Spleen (tissue), 11 donors: Measurements from ENCODE around the gene KCP. TPM values are rescaled to one million over a fixed set of nuclear protein-coding genes. Genes with fewer than 3 reads are reported as not detected.

Source experiments
- DNase-seq: peaks from one replicate; pipeline ENCODE4 v3.0.0-alpha.2; 2020
- H3K27ac ChIP-seq, 8 donors: fragments of 200-600 bp; sonication (generic) in 7 of 8; 1 replicate in 4 of 8; 2 replicates in 4 of 8; pipeline versions ENCODE4 v1.5.0 to v1.8.0; 2016 to 2021; ENCODE audit warnings: inconsistent platforms in 4 of 8, mild to moderate bottlenecking in 4 of 8, moderate library complexity in 1 of 8
- H3K27me3 ChIP-seq, 7 donors: fragments of 200-600 bp; sonication (generic) in 6 of 7; replicated peaks in 1 of 7; 1 replicate in 4 of 7; 2 replicates in 3 of 7; pipeline versions ENCODE4 v1.5.0 to v1.8.0; 2016 to 2021; ENCODE audit warnings: inconsistent platforms in 3 of 7, mild to moderate bottlenecking in 1 of 7
- H3K36me3 ChIP-seq, 6 donors: fragments of 200-600 bp; sonication (generic) in 5 of 6; 1 replicate in 4 of 6; 2 replicates in 2 of 6; pipeline versions ENCODE4 v1.5.0 to v1.8.0; 2016 to 2021; ENCODE audit warnings: inconsistent platforms in 2 of 6
- H3K4me1 ChIP-seq, 6 donors: fragments of 200-600 bp; sonication (generic) in 5 of 6; 1 replicate in 3 of 6; 2 replicates in 3 of 6; pipeline versions ENCODE4 v1.5.0 to v1.8.0; 2016 to 2021; ENCODE audit warnings: inconsistent platforms in 3 of 6
- H3K4me3 ChIP-seq, 8 donors: fragments of 200-600 bp; sonication (generic) in 7 of 8; 1 replicate in 4 of 8; 2 replicates in 4 of 8; pipeline versions ENCODE4 v1.5.0 to v1.8.0; 2016 to 2021; ENCODE audit warnings: inconsistent platforms in 4 of 8, mild to moderate bottlenecking in 4 of 8, moderate library complexity in 2 of 8
- H3K9me3 ChIP-seq, 8 donors: fragments of 200-600 bp; sonication (generic) in 7 of 8; 1 replicate in 4 of 8; 2 replicates in 4 of 8; pipeline versions ENCODE4 v1.5.0 to v1.8.0; 2016 to 2021; ENCODE audit warnings: inconsistent platforms in 4 of 8
- POLR2A ChIP-seq, 3 donors: fragments of 450-650 bp; IDR thresholded peaks; one replicate each; pipeline ENCODE4 v1.5.1; 2017; ENCODE audit warnings: antibody characterized with exemption in 3 of 3, mild to moderate bottlenecking in 1 of 3
- POLR2AphosphoS5 ChIP-seq, 3 donors: sonication (generic); formaldehyde crosslinking; IDR thresholded peaks; one replicate each; pipeline ENCODE4 v1.5.1; 2017; ENCODE audit warnings: antibody characterized with exemption in 3 of 3
- WGBS, 5 donors: extraction: QIAGEN DNeasy Blood & Tissue Kit in 3 of 5; methylation state at CpG; one replicate each; pipeline versions ENCODE4 v1.1.5 to v1.1.7; 2013 to 2018; 5-methylcytosine and 5-hydroxymethylcytosine counted together
- intact Hi-C: fragments of 100-400 bp; cut with DNase I; formaldehyde crosslinking; loops from one replicate; pipeline ENCODE4 v1.15.0; 2023; ENCODE audit warnings: low total_unique reads
- polyA plus RNA-seq, 3 donors: library from polyadenylated mRNA; stranded (reverse); fragments of 200-250 nt; gene quantifications; one replicate each; pipeline ENCODE4 v1.2.1, GENCODE V29; 2013
- total RNA-seq, 7 donors: library from RNA; depleted of rRNA in 3 of 7; stranded (reverse); fragments of >200 nt in 3 of 7; fragmentation: NEBNext Ultra II Directional in 4 of 7; extraction: Animal tissue kit (Norgen Biotek cat#: 25700) in 4 of 7; gene quantifications; one replicate each; pipeline versions ENCODE4 v1.1.0 to v1.2.1, GENCODE V29; 2016 to 2021
- TF ChIP-seq, protein P1 (sequence below), 11 experiments: fragments of 200-600 bp in 7 of 11; fragments of 450-650 bp in 4 of 11; sonication (generic) in 4 of 11; IDR thresholded peaks in 8 of 11; conservative IDR thresholded peaks in 3 of 11; 1 replicate in 7 of 11; 2 replicates in 4 of 11; pipeline versions ENCODE4 v1.4.0 to v1.8.0; 2016 to 2021; ENCODE audit warnings: antibody characterized with exemption in 11 of 11, inconsistent platforms in 4 of 11, mild to moderate bottlenecking in 1 of 11
- donor health status: healthy with polysubstance abuse.
- donor health status: DM: no; HTN: no; CAD: no; lungs with moderate emphysema.
- donor health status: DM: no; HTN: no; CAD: no.
- donor health status: Bipolar disorder and iron deficiency.
- donor health status: healthy.
- donor health status: DM: no; HTN: no; CAD: no.
- donor health status: DM: yes; HTN: yes; CAD: no.

Gene KCP
- total and polyA plus RNA-seq, 10 donors = 0.06 to 2.1 (median 0.71) TPM

DNA sequence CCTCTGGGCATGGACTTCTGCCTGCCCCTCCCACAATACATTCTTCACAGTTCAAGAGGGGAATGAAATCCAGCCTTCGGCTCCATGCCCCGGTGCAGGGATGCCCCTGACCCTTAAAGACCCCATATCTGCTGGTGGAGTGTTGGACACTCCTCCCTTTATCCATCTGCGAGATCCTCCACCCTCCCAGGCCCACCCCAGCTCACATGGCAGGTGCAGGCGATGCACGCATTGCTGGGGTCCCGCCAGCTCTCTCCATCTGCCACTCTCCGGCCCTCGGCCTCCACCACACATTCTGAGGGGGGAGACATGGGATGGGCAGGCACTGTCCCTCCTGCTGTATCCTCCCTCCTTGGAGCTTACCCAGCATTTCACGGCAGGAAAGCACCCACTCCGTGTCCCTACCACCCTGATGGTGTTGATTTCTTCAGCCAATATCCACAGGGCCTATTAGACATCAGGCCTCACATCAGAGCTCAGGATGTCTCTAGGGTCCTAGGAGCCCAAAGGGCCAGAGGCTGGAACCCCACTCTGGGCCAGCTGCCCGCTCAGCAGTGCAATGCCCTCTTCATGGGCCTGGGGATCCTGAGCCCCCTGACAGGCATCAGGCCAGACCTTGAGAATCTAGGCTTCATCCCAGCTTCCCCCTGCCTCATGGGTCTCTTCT is 29.6 kb downstream of the KCP start:
- TF ChIP-seq POLR2AphosphoS5 (IDR thresholded peaks at IDR 0.05) (no peak), POLR2A (IDR thresholded peaks at IDR 0.05) (no peak)
- TF ChIP-seq, protein P1, sequence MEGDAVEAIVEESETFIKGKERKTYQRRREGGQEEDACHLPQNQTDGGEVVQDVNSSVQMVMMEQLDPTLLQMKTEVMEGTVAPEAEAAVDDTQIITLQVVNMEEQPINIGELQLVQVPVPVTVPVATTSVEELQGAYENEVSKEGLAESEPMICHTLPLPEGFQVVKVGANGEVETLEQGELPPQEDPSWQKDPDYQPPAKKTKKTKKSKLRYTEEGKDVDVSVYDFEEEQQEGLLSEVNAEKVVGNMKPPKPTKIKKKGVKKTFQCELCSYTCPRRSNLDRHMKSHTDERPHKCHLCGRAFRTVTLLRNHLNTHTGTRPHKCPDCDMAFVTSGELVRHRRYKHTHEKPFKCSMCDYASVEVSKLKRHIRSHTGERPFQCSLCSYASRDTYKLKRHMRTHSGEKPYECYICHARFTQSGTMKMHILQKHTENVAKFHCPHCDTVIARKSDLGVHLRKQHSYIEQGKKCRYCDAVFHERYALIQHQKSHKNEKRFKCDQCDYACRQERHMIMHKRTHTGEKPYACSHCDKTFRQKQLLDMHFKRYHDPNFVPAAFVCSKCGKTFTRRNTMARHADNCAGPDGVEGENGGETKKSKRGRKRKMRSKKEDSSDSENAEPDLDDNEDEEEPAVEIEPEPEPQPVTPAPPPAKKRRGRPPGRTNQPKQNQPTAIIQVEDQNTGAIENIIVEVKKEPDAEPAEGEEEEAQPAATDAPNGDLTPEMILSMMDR (IDR thresholded peaks at IDR 0.05 in 8 of 11, conservative IDR thresholded peaks at IDR 0.05 in 3 of 11) = no peak
- 75 to 93% (median 78%) methylated on average over 10 to 11 of the region's 11 CpGs for WGBS, 5 donors
- H3K9me3 ChIP-seq = no peaks in the 10 kb centered on the region
- no peak overlapping the region for H3K27ac ChIP-seq
- no peak overlapping the region for H3K4me3 ChIP-seq
- peaks cover 0 to 12% (median 6%) of the 10 kb centered on the region in 6 donors for H3K4me1 ChIP-seq
- H3K36me3 ChIP-seq = no peaks in the 10 kb centered on the region
- peak; percentile 48 for DNase-seq
- intact Hi-C loops = loop anchor here (5.0 to 10.0 kb wide), 2 partner anchors 266 to 404 kb away; partner anchors contain the start of gene METTL2B
- peaks cover 0 to 18% (median 0%) of the 10 kb centered on the region in 7 donors for H3K27me3 ChIP-seq

DNA sequence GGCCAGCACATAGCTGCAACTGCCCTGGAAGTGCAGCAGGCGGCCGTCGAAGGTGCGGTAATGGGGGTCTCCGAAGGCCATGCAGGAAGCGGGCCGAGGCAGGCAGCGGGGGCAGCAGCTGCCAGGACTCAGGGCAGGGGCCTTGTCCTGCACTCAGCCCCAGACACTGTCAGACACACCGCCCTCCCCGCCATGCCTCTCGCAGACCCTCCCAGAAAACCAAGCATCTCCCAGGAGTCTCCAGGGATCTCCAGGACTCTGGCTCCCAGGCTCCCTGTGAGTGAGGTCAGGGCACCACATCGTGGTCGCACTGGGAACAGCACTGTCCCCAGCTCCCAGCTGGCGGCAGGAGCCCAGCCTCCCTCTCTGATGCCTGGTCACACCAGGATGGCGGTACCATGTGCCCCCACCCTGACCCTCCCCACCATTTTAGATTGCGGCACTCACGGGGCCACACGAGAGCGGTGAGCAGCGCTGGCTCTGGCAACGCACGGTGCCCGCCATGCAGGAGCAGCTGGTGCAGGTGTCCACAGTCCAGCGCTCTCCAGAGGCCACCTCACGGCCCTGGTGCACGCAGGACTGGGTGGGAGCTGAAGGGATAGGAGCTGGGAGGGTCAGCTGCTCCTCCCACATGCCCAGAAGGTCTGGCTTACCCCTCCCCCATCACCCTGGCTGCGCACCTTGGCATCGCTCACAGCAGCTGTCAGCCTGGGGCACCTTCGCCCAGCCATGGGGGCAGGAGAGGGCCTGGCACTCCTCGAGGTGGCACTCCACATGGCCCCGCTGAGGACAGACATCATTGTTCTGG is 30.4 kb downstream of the KCP start:
- peak; percentile 78 for DNase-seq
- intact Hi-C loops = loop anchor here (5.0 to 10.0 kb wide), 2 partner anchors 265 to 403 kb away; partner anchors contain the start of gene METTL2B
- H3K9me3 ChIP-seq = no peaks in the 10 kb centered on the region
- H3K27ac ChIP-seq = no peak overlapping the region
- H3K4me1 ChIP-seq = peaks cover 0 to 12% (median 6%) of the 10 kb centered on the region in 6 donors
- 50 to 55% (median 54%) methylated on average over 19 to 31 of the region's 31 CpGs for WGBS, 5 donors
- peaks cover 0 to 14% (median 0%) of the 10 kb centered on the region in 7 donors for H3K27me3 ChIP-seq
- H3K36me3 ChIP-seq = no peaks in the 10 kb centered on the region
- H3K4me3 ChIP-seq = no peak overlapping the region
- TF ChIP-seq, protein P1 (IDR thresholded peaks at IDR 0.05 in 8 of 11, conservative IDR thresholded peaks at IDR 0.05 in 3 of 11) = peak in 8 of 11 experiments; percentile 41 to 77 (median 64)
- peak in 1 of 3 donors; percentile 17 for TF ChIP-seq POLR2AphosphoS5 (IDR thresholded peaks at IDR 0.05)
- TF ChIP-seq POLR2A (IDR thresholded peaks at IDR 0.05) = no peak

DNA sequence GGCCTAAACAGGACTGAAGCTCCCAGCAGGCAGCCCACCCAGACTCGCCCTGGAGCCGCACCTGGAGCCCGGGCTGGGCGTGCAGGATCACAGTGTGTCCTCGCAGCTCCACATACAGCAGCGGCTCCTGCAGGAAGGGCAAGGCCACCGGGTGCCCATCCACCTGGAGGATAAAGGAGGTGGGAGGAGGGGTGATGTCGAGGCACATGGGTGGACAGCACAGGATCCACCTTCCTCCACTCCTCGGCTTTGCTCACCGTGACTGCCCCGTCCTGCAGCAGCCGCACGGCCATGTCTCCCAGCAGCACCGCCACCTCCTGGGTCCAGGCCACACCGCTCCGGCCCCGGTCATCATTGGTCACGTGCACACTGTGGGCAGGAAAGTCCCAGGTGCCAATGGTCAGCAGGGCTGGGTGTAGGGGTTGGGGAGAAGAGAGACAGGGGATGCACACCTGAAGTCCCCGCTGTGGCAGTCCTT is 31.0 kb downstream of the KCP start:
- H3K27me3 ChIP-seq = peaks cover 0 to 8% (median 0%) of the 10 kb centered on the region in 7 donors
- H3K9me3 ChIP-seq = no peaks in the 10 kb centered on the region
- peaks cover 0 to 12% (median 6%) of the 10 kb centered on the region in 6 donors for H3K4me1 ChIP-seq
- H3K27ac ChIP-seq = no peak overlapping the region
- TF ChIP-seq POLR2A (IDR thresholded peaks at IDR 0.05) (no peak), POLR2AphosphoS5 (IDR thresholded peaks at IDR 0.05) (no peak)
- TF ChIP-seq, protein P1 (IDR thresholded peaks at IDR 0.05 in 8 of 11, conservative IDR thresholded peaks at IDR 0.05 in 3 of 11) = no peak
- DNase-seq = peak; percentile 63
- no peaks in the 10 kb centered on the region for H3K36me3 ChIP-seq
- 79 to 90% (median 85%) methylated on average over 16 to 19 of the region's 19 CpGs for WGBS, 5 donors
- intact Hi-C loops = no loop called here
- no peak overlapping the region for H3K4me3 ChIP-seq
